ENCODE results near the gene ROPN1L. TPM values are rescaled to one million over a fixed set of nuclear protein-coding genes. Genes with fewer than 3 reads are reported as not detected.

ROPN1L gene
- total and polyA plus RNA-seq, 2 donors (not counting 1 experiment from before 2014, with no cell fraction given) = 0.91 TPM; not detected in 1

GRCh38 chr5:10497554-10497953 is 55.9 kb downstream of the ROPN1L start:
- Mint-ChIP-seq H3K9me3 (ENCODE audit: insufficient read depth) (peaks cover 6% of the 10 kb centered on the region), H3K27ac (no peak overlapping the region), H3K27me3 (no peaks in the 10 kb centered on the region), H3K4me1 (peaks cover 13% of the 10 kb centered on the region), H3K4me3 (no peak overlapping the region)
- no peak overlapping the region for H3K4me2 ChIP-seq (replicated peaks; ENCODE audit: low read depth, low read length, poor library complexity, severe bottlenecking)
- no peak for TF ChIP-seq CTCF (IDR thresholded peaks at IDR 0.05)
- no peak for TF ChIP-seq EZH2 (IDR thresholded peaks at IDR 0.05; ENCODE audit: borderline replicate concordance, insufficient read depth, low read depth, low read length, poor library complexity, severe bottlenecking)
- H3K27me3 ChIP-seq (replicated peaks in 1 of 4; ENCODE audit: control extremely low read depth in 1 of 4, control insufficient read depth in 3 of 4, insufficient read depth in 4 of 4, low read length in 3 of 4) = no peaks in the 10 kb centered on the region
- intact Hi-C loops (cut with micrococcal nuclease) = no loop called here
- no peak overlapping the region for H3K9ac ChIP-seq (ENCODE audit: low read length)
- H3K27ac ChIP-seq (ENCODE audit: low read length in 2 of 2) = no peak overlapping the region
- CTCF ChIA-PET = no interaction called here
- ATAC-seq (ENCODE audit: low read depth) (no peak), DNase-seq (no peak)
- H3K79me2 ChIP-seq (ENCODE audit: control insufficient read depth, insufficient read depth, low read length) = no peaks in the 10 kb centered on the region
- peaks cover 7 to 16% of the 10 kb centered on the region in 2 donors for H3K4me1 ChIP-seq (ENCODE audit: control insufficient read depth in 2 of 2, insufficient read depth in 2 of 2, low read length in 2 of 2)
- POLR2A ChIA-PET = interaction anchor here (0.6 kb wide), 1 partner anchor 37 kb away, joined by 4 read pairs; no protein-coding TSS in a partner anchor
- peaks cover 2 to 21% (median 17%) of the 10 kb centered on the region in 3 donors for H3K9me3 ChIP-seq (ENCODE audit: control extremely low read depth in 1 of 3, control insufficient read depth in 2 of 3, insufficient read depth in 1 of 3, low read length in 2 of 3)
- WGBS (ENCODE audit: insufficient coverage) = 100% methylated on average over 3 of the region's 5 CpGs
- H4K20me1 ChIP-seq (ENCODE audit: control insufficient read depth, insufficient read depth, low read length, poor library complexity, severe bottlenecking) = no peaks in the 10 kb centered on the region
- no peak overlapping the region for H2AFZ ChIP-seq (ENCODE audit: insufficient read depth, low read depth, low read length, poor library complexity, severe bottlenecking)
- no peak overlapping the region for H3K4me3 ChIP-seq (ENCODE audit: control extremely low read depth in 1 of 5, extremely low read depth in 1 of 5, insufficient read depth in 1 of 5, low read depth in 2 of 5, low read length in 4 of 5)
- H3K36me3 ChIP-seq (replicated peaks in 1 of 2; ENCODE audit: control extremely low read depth in 1 of 2, control insufficient read depth in 1 of 2, extremely low read depth in 1 of 2, insufficient read depth in 2 of 2, low read length in 1 of 2) = no peaks in the 10 kb centered on the region

- Histone ChIP-seq H2AFZ (ENCODE audit: insufficient read depth, low read depth, low read length, poor library complexity, severe bottlenecking) (no peak overlapping the region), H3K4me1 (ENCODE audit: control insufficient read depth in 2 of 2, insufficient read depth in 2 of 2, low read length in 2 of 2) (peaks cover 7 to 8% of the 10 kb centered on the region in 2 donors), H3K4me2 (replicated peaks; ENCODE audit: low read depth, low read length, poor library complexity, severe bottlenecking) (no peak overlapping the region), H3K27ac (ENCODE audit: low read length in 2 of 2) (no peak overlapping the region), H3K4me3 (ENCODE audit: control extremely low read depth in 1 of 5, extremely low read depth in 1 of 5, insufficient read depth in 1 of 5, low read depth in 2 of 5, low read length in 4 of 5) (no peak overlapping the region), H3K9ac (ENCODE audit: low read length) (no peak overlapping the region), H3K36me3 (replicated peaks in 1 of 2; ENCODE audit: control extremely low read depth in 1 of 2, control insufficient read depth in 1 of 2, extremely low read depth in 1 of 2, insufficient read depth in 2 of 2, low read length in 1 of 2) (no peaks in the 10 kb centered on the region), H3K9me3 (ENCODE audit: control extremely low read depth in 1 of 3, control insufficient read depth in 2 of 3, insufficient read depth in 1 of 3, low read length in 2 of 3) (peaks cover 2 to 20% (median 17%) of the 10 kb centered on the region in 3 donors), H4K20me1 (ENCODE audit: control insufficient read depth, insufficient read depth, low read length, poor library complexity, severe bottlenecking) (no peaks in the 10 kb centered on the region), H3K27me3 (replicated peaks in 1 of 4; ENCODE audit: control extremely low read depth in 1 of 4, control insufficient read depth in 3 of 4, insufficient read depth in 4 of 4, low read length in 3 of 4) (no peaks in the 10 kb centered on the region), H3K79me2 (ENCODE audit: control insufficient read depth, insufficient read depth, low read length) (no peaks in the 10 kb centered on the region)
- CTCF ChIA-PET = no interaction called here
- H3K4me3 Mint-ChIP-seq = no peak overlapping the region
- TF ChIP-seq CTCF (IDR thresholded peaks at IDR 0.05) = no peak
- TF ChIP-seq EZH2 (IDR thresholded peaks at IDR 0.05; ENCODE audit: borderline replicate concordance, insufficient read depth, low read depth, low read length, poor library complexity, severe bottlenecking) = no peak
- DNase-seq (no peak), ATAC-seq (ENCODE audit: low read depth) (no peak)
- intact Hi-C loops (cut with micrococcal nuclease) = no loop called here
- WGBS (ENCODE audit: insufficient coverage) = 88% methylated on average over 5 of the region's 6 CpGs
- no peak overlapping the region for H3K27ac Mint-ChIP-seq
- peaks cover 6% of the 10 kb centered on the region for H3K4me1 Mint-ChIP-seq
- H3K9me3 Mint-ChIP-seq (ENCODE audit: insufficient read depth) = peaks cover 6% of the 10 kb centered on the region
- H3K27me3 Mint-ChIP-seq = no peaks in the 10 kb centered on the region
- POLR2A ChIA-PET = no interaction called here
Measured at GRCh38 chr5:10498350-10498749, 56.7 kb downstream of the ROPN1L start.
